GM13977 (cell line): Measurements from ENCODE around the gene SERPINA4.

Experiments
- DNase-seq: peaks from one replicate; pipeline ENCODE4 v3.0.0; 2012; ENCODE audit warnings: low spot score
- in situ Hi-C: fragments of 300-500 bp; cut with MboI; formaldehyde crosslinking; loops from one replicate; pipeline ENCODE4 v1.12.0; 2022; ENCODE audit warnings: low sequenced_read_pairs, low pct_unique_long_range_greater_than_20kb, mixed read lengths, inconsistent platforms; ENCODE audit not compliant: unreplicated experiment
- TF ChIP-seq, protein P1 (sequence below): IDR thresholded peaks from 2 replicates; pipeline ENCODE4 v1.5.1; 2012; ENCODE audit warnings: mild to moderate bottlenecking, control low read depth; ENCODE audit not compliant: insufficient read depth; ENCODE audit errors: extremely low read depth, missing control alignments

SERPINA4 gene

DNA sequence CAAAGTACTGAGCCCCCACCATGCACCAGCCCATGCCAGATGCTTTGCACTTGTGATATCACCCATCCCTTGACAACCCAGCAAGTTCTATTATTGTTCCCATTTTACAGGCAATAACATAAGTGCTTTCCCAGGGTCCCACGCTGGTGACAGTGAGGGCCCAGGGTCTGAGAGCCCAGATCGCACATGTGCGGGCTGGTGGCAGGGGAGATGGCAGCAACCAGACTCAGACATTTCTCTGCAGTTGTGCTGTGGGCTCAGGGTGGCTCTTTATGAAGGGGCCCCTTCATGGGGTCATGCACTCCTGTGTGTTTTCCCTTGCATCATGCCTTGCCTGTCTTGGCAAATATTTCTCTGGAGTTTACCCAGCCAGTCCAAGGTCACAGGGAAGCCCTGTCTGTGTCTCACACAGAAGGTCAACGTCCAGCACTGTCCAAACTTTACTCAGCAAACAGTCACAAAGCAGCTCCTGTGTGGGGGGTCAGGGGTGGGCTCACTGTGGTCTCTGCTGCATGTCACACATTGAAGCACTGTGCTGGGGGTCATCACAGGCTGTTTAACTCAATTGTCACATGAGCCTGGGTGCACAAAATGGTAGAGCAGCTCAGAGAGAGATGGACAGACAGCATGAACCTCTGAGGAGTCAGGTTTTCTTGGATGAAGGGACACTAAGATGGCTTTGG is 32.6 kb downstream of the SERPINA4 start:
- in situ Hi-C loops: no loop called here
- DNase-seq: no peak
- TF ChIP-seq, protein P1, sequence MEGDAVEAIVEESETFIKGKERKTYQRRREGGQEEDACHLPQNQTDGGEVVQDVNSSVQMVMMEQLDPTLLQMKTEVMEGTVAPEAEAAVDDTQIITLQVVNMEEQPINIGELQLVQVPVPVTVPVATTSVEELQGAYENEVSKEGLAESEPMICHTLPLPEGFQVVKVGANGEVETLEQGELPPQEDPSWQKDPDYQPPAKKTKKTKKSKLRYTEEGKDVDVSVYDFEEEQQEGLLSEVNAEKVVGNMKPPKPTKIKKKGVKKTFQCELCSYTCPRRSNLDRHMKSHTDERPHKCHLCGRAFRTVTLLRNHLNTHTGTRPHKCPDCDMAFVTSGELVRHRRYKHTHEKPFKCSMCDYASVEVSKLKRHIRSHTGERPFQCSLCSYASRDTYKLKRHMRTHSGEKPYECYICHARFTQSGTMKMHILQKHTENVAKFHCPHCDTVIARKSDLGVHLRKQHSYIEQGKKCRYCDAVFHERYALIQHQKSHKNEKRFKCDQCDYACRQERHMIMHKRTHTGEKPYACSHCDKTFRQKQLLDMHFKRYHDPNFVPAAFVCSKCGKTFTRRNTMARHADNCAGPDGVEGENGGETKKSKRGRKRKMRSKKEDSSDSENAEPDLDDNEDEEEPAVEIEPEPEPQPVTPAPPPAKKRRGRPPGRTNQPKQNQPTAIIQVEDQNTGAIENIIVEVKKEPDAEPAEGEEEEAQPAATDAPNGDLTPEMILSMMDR: no peak

DNA sequence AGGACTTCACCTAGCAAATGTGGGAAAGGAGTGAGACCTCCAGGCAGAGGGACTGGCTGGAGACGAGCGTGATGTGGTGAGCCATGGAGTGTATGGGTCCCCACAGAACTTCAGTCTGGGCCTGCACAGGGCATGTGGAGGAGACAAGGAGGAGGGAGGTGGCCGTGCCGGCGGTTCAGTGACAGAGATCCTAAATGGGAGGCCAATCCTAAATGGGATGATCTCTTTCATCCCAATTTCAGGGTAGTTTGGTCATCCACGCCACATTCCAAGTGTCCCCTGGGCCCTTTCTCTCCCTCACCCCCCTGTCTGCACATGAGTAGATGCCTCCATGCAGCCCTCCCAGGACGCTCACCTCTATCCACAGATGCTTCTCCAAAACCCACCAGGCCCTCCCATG is 33.2 kb downstream of the SERPINA4 start:
- DNase-seq: no peak
- in situ Hi-C loops: no loop called here
- TF ChIP-seq, protein P1: no peak

DNA sequence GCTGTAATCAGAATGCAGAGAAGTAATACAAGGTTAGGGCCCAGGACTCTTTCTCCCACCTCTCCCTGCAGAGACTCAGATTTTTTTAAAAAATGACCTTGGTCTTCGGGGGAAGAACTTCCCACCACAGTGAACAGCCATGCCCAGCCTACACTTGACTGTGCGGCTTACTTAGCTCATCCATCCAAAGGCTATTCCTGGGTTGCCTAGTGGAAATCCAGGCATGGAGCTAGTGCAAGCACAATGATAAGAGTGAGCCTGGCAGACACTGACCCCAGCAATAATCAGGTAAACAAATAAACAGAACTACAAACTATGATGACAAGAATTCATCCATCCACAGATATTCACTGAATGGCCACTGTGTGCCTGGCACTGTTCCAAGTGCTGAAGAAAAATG is 34.7 kb downstream of the SERPINA4 start:
- in situ Hi-C loops: no loop called here
- DNase-seq: no peak
- TF ChIP-seq, protein P1: no peak

DNA sequence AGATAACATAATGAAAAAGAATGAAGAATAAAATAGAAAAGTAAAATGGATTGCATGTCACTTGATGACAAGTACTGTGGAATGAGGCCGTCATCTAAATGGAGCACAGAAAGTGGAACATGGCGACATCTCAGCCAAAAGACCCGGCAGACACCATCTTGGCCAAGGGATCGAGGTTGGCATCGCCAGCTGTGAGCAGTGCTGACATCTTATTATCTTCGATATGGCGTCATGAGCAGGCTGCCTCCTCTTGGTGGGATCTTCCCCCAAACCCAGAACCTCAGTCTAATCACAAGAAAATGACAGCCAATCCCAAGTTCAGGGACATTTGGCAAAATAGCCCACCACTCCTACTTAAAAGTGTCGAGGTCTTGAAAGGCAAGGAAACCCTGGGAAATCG is 35.1 kb downstream of the SERPINA4 start:
- TF ChIP-seq, protein P1: no peak
- no peak for DNase-seq
- in situ Hi-C loops: no loop called here

DNA sequence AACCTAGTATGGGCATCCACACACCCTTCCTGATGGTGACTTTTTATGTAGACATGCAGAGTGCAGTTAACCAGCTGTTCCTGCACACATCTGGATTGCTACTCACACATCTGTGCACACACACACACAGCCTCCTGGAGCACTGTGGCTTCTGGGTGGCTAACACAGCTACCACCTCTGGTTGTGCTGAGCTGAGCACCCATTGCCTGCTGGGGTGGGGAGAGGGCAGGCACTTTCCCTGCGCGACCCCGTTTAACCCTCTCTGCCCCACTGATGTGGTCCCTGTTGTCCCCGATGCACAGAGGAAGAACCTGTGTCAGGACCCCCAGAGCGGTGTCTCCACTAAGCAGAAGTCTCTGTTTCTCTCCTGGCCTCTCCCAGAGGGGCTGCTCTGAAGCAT is 36.5 kb downstream of the SERPINA4 start:
- in situ Hi-C loops: no loop called here
- no peak for DNase-seq
- TF ChIP-seq, protein P1: no peak

DNA sequence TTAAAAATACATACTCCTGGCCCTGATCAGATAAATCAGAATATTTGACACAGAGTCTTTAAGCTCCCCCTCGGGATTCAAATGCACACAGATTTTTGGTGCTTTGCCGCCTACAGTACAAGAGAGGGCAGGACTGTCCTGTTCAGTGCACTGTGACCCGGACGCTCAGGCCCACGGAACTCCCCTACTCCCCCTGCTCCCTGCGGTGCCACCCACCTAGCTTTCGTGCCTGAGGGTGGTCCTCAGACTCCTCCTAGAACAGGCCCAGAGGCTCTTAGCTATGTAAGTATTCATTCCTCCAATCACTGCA is 37.2 kb downstream of the SERPINA4 start:
- TF ChIP-seq, protein P1: no peak
- no peak for DNase-seq
- in situ Hi-C loops: no loop called here
